HG03354 (cell line): ENCODE results near the gene RRP12.

Source experiments
- ATAC-seq: cut with Tn5 transposase; IDR thresholded peaks from one replicate; pipeline ENCODE4 v1.9.1; 2021; ENCODE audit warnings: mild to moderate bottlenecking; ENCODE audit not compliant: unreplicated experiment, poor library complexity, severe bottlenecking

RRP12 gene

GRCh38 chr10:97320480-97321031 is 80.6 kb downstream of the RRP12 start:
- no peak for ATAC-seq

DNA sequence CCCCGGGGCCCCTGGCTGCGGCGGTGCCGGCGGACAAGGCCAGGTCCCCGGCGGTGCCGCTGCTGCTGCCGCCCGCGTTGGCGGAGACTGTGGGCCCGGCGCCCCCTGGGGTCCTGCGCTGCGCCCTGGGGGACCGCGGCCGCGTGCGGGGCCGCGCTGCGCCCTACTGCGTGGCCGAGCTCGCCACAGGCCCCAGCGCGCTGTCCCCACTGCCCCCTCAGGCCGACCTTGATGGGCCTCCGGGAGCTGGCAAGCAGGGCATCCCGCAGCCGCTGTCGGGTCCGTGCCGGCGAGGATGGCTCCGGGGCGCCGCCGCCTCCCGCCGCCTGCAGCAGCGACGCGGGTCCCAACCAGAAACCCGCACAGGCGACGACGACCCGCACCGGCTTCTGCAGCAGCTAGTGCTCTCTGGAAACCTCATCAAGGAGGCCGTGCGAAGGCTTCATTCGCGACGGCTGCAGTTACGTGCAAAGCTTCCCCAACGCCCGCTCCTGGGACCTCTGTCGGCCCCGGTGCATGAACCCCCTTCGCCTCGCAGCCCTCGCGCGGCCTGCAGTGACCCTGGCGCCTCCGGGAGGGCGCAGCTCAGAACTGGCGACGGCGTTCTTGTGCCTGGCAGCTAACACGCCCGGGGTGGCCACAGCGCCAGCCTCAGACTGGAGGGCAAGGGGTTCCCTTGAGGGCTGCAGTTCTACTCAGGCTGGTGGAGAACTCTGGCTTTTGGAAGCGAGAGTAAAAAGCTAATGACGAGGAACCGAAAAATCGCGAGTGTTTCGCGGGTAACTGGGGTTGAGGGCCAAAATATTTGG is 81.3 kb downstream of the RRP12 start:
- ATAC-seq, result peak; percentile 33

DNA sequence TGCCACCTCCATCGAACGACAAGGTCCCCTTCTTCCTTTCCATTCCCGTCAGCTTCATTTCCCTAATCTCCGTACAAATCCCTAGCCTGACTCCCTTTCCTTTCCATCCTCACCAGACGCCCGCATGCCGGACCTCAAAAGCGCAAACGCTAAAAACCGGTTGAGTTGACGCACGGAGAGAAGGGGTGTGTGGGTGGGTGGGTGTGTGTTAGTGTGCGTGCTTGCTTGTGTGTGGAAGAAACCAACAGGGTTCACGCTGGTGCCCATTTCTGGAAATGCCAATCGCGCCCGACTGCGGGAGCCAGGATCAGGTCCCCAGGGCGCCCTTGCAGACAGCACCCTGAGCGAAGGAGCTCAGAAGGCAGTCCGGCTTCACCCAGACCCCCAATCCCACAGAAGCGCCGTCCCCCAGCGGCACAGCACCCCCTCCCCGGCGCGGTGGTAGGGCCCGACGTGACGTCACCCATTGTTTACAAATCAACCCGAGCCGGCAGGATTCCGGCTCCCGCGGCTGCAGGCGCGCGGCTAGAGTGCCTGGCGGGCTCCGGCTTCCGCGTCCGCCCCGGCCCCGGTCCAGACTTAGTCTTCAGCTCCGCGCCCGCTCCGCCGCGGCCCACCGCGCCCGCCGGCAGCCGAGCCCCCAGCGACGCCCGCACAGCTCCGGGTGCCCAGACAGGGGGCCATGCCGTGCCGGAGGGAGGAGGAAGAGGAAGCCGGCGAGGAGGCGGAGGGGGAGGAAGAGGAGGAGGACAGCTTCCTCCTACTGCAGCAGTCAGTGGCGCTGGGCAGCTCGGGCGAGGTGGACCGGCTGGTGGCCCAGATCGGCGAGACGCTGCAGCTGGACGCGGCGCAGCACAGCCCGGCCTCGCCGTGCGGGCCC is 82.1 kb downstream of the RRP12 start, which contains the start of gene FRAT1:
Gene FRAT1 (plus strand): TSS at position 500 of the 880 bp plus-strand sequence. CDS start 183 bp downstream, at position 683.
- peak; percentile 81 for ATAC-seq

- no peak for ATAC-seq
Observed at GRCh38 chr10:97314671-97315070, 86.5 kb downstream of the RRP12 start.

GRCh38 chr10:97312897-97313296 is 88.2 kb downstream of the RRP12 start:
- no peak for ATAC-seq

- ATAC-seq, result no peak
Observed at GRCh38 chr10:97311111-97311626, 90.0 kb downstream of the RRP12 start.

GRCh38 chr10:97307866-97308780 is 93.0 kb downstream of the RRP12 start:
- no peak for ATAC-seq

DNA sequence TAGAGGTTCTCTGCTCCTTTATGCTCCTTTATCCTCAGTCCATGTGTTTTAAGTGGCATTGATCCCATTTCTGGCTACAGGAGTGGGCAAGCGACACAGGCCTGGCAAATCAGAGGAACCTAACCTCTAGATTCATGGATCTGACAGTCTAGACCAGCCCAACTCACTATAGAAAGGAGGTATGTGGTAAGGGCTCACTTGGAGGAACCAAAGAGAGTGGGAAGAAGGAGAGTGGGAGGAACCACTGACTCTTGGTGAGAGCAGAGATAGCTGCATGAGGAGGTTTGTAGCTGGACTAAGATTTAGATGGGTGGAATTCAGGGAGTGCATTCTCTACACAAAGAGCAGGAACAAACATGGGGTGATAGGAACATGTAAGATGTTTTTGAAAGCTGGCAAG is 93.7 kb downstream of the RRP12 start:
- ATAC-seq, result no peak
